ENCODE measurements around the gene FAM83E.

FAM83E gene

GRCh38 chr19:48656840-48657474 lies 42.1 kb upstream of the FAM83E start:
- no peak for DNase-seq (ENCODE audit: low spot score)

GRCh38 chr19:48654299-48655059 lies 39.6 kb upstream of the FAM83E start:
- TF ChIP-seq, protein P1, sequence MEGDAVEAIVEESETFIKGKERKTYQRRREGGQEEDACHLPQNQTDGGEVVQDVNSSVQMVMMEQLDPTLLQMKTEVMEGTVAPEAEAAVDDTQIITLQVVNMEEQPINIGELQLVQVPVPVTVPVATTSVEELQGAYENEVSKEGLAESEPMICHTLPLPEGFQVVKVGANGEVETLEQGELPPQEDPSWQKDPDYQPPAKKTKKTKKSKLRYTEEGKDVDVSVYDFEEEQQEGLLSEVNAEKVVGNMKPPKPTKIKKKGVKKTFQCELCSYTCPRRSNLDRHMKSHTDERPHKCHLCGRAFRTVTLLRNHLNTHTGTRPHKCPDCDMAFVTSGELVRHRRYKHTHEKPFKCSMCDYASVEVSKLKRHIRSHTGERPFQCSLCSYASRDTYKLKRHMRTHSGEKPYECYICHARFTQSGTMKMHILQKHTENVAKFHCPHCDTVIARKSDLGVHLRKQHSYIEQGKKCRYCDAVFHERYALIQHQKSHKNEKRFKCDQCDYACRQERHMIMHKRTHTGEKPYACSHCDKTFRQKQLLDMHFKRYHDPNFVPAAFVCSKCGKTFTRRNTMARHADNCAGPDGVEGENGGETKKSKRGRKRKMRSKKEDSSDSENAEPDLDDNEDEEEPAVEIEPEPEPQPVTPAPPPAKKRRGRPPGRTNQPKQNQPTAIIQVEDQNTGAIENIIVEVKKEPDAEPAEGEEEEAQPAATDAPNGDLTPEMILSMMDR (IDR thresholded peaks at IDR 0.05; ENCODE audit: extremely low read depth, missing control alignments) = no peak
- no peak for DNase-seq (ENCODE audit: low spot score)

More at GRCh38 chr19:48656840-48657474, 42.1 kb upstream of the FAM83E start:
- TF ChIP-seq, protein P1 (IDR thresholded peaks at IDR 0.05; ENCODE audit: extremely low read depth, missing control alignments) = no peak

DNA sequence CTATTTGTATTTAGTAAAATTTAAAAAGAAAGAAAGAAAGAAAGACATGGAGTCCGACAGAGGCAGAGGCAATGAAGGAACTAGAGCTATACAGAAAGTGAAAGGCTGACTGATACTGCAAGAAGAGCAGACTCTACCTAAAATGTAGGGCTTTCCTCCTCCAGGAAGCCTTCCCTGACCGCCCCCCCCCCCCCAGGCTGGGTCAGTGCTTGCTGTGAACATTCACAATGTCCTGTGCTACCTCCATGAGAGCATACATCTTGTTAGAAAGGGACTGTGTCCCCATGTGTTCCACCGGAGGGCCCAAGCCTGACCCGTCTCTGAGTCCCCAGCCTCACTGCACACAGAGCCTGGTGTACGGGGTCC lies 36.8 kb upstream of the FAM83E start:
- no peak for DNase-seq (ENCODE audit: low spot score)
- TF ChIP-seq, protein P1 (IDR thresholded peaks at IDR 0.05; ENCODE audit: extremely low read depth, missing control alignments) = no peak

- no peak for DNase-seq (ENCODE audit: low spot score)
- TF ChIP-seq, protein P1 (IDR thresholded peaks at IDR 0.05; ENCODE audit: extremely low read depth, missing control alignments) = no peak
These were observed 36.3 kb upstream of the FAM83E start for GRCh38 chr19:48650974-48651682.

DNA sequence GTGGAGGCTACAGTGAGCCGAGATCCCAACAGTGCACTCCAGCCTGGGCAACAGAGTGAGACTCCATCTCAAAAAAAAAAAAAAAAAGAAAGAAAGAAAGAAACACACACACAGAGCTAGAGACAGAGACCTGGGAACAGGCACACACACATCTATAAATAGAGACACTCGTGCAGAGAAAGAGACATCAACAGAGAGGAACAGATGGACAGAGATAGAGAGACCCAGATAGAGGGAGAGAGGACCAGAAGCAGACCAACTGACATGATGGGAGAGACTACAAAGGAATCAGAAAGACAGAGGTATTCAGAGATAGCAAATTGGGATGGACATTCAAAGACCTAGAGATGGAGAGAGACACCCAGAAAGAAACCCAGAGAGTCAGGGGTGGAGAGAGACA lies 33.3 kb upstream of the FAM83E start:
- TF ChIP-seq, protein P1 (IDR thresholded peaks at IDR 0.05; ENCODE audit: extremely low read depth, missing control alignments) = no peak
- DNase-seq (ENCODE audit: low spot score) = no peak

- TF ChIP-seq, protein P1 (IDR thresholded peaks at IDR 0.05; ENCODE audit: extremely low read depth, missing control alignments) = no peak
- no peak for DNase-seq (ENCODE audit: low spot score)
These were observed 31.9 kb upstream of the FAM83E start for GRCh38 chr19:48646722-48647216.
